Astrocyte of the cerebellum (primary cell): ENCODE data around the gene HLA-DMA.

Source experiments
- DNase-seq: peaks from one replicate; pipeline ENCODE4 v3.0.0-alpha.2; 2011; ENCODE audit warnings: low read depth
- H3K4me3 ChIP-seq: 2 replicates; pipeline ENCODE4 v1.5.1; 2011; ENCODE audit warnings: mild to moderate bottlenecking, low read depth, low read length, moderate library complexity
- CTCF ChIP-seq: IDR thresholded peaks from 2 replicates; pipeline ENCODE4 v1.5.1; 2012; ENCODE audit warnings: low read length, low read depth, moderate library complexity, mild to moderate bottlenecking; ENCODE audit errors: missing control alignments
- in situ Hi-C: cut with HindIII; loops from 2 replicates; pipeline ENCODE4 v1.10.0; 2017; ENCODE audit warnings: low sequenced_read_pairs

Gene HLA-DMA

GRCh38 chr6:32908897-32909296 lies 44.0 kb downstream of the HLA-DMA start:
- DNase-seq: no peak
- TF ChIP-seq CTCF: no peak
- H3K4me3 ChIP-seq: no peak overlapping the region
- in situ Hi-C loops: loop anchor here (5.0 kb wide), 1 partner anchor 78 kb away; no protein-coding TSS in a partner anchor

- H3K4me3 ChIP-seq: no peak overlapping the region
- TF ChIP-seq CTCF: no peak
- DNase-seq: no peak
- in situ Hi-C loops: loop anchor here (5.0 kb wide), 1 partner anchor 81 kb away; no protein-coding TSS in a partner anchor
These were observed 46.4 kb downstream of the HLA-DMA start for GRCh38 chr6:32906539-32906938.

GRCh38 chr6:32905078-32905477 lies 47.8 kb downstream of the HLA-DMA start:
- no peak for TF ChIP-seq CTCF
- no peak overlapping the region for H3K4me3 ChIP-seq
- in situ Hi-C loops: loop anchor here (5.0 kb wide), 1 partner anchor 82 kb away; no protein-coding TSS in a partner anchor
- no peak for DNase-seq

GRCh38 chr6:32903952-32904351 lies 48.9 kb downstream of the HLA-DMA start:
- in situ Hi-C loops: no loop called here
- no peak overlapping the region for H3K4me3 ChIP-seq
- DNase-seq: no peak
- no peak for TF ChIP-seq CTCF
